Gastroesophageal sphincter (tissue), 4 donors: Measurements from ENCODE around the gene LIPE. TPM values are rescaled to one million over a fixed set of nuclear protein-coding genes. Genes with fewer than 3 reads are reported as not detected.

Experiments used
- ATAC-seq: fragments of 150-250 bp; one replicate; pipeline ENCODE4 v1.9.1; 2016; ENCODE audit warnings: mild to moderate bottlenecking, moderate library complexity
- H3K27ac ChIP-seq, 4 donors: fragments of 200-600 bp; sonication (generic) in 3 of 4; 1 replicate in 3 of 4; 2 replicates in 1 of 4; pipeline ENCODE4 v1.5.1; 2016 to 2019
- H3K27me3 ChIP-seq: fragments of 200-600 bp; sonication (generic); one replicate; pipeline ENCODE4 v1.5.1; 2019
- H3K36me3 ChIP-seq, 2 donors: fragments of 200-600 bp; sonication (generic); one replicate each; pipeline ENCODE4 v1.5.1; 2019; ENCODE audit warnings: control low read depth in 1 of 2
- H3K4me1 ChIP-seq, 3 donors: fragments of 200-600 bp; sonication (generic); 1 replicate in 2 of 3; 2 replicates in 1 of 3; pipeline ENCODE4 v1.5.1; 2016 to 2019; ENCODE audit warnings: control low read depth in 2 of 3
- H3K4me3 ChIP-seq, 2 donors: fragments of 200-600 bp; sonication (generic); one replicate each; pipeline ENCODE4 v1.5.1; 2019; ENCODE audit warnings: mild to moderate bottlenecking in 1 of 2, moderate library complexity in 1 of 2
- H3K9me3 ChIP-seq, 3 donors: fragments of 200-600 bp; sonication (generic); one replicate each; pipeline ENCODE4 v1.5.1; 2017 to 2019; ENCODE audit warnings: control low read depth in 2 of 3
- EP300 ChIP-seq: sonication (generic); formaldehyde crosslinking; IDR thresholded peaks from one replicate; pipeline ENCODE4 v1.6.1; 2017; ENCODE audit warnings: antibody characterized with exemption, mild to moderate bottlenecking
- POLR2A ChIP-seq, 2 donors: fragments of 450-650 bp; IDR thresholded peaks; one replicate each; pipeline ENCODE4 v1.6.1; 2017; ENCODE audit warnings: antibody characterized with exemption in 2 of 2, mild to moderate bottlenecking in 2 of 2, moderate library complexity in 1 of 2
- POLR2AphosphoS5 ChIP-seq: sonication (generic); formaldehyde crosslinking; IDR thresholded peaks from one replicate; pipeline ENCODE4 v1.6.1; 2017; ENCODE audit warnings: antibody characterized with exemption
- WGBS, 2 donors: methylation state at CpG; one replicate each; pipeline ENCODE4 v1.1.5; 2018; ENCODE audit warnings: low coverage in 1 of 2; 5-methylcytosine and 5-hydroxymethylcytosine counted together
- total RNA-seq, 4 donors: library from RNA; depleted of rRNA; stranded (reverse); fragments of >200 nt; gene quantifications; one replicate each; pipeline ENCODE4 v1.1.0, GENCODE V29; 2016
- TF ChIP-seq, protein P1 (sequence below), 4 experiments: fragments of 200-600 bp in 2 of 4; fragments of 450-650 bp in 2 of 4; sonication (generic) in 1 of 4; IDR thresholded peaks; one replicate each; pipeline ENCODE4 v1.5.1; 2017 to 2019; ENCODE audit warnings: antibody characterized with exemption in 4 of 4, mild to moderate bottlenecking in 2 of 4, moderate library complexity in 2 of 4

LIPE gene
- total RNA-seq, 4 donors from 2014 or later = 3.4 to 15.3 (median 6.6) TPM

DNA sequence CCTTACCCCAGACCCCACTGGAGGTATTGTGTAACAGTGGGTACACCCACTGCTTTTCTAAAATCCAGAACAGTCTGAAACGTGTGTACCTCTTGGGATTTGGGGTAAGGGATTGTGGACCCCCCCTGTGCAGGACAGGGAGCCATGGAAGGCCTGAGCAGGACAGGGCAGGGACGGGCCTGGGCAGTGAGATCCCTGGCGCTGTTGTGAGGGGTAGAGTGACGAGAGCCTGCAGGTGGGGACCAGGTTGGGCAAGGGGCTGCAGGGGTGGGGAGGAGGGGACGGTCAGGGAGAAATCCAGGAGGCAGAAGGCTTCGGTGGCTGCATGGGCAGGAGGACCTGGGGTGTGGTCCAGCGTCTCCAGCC, 65.7 kb downstream of the LIPE start:
- H3K27me3 ChIP-seq = no peaks in the 10 kb centered on the region
- TF ChIP-seq POLR2A (IDR thresholded peaks at IDR 0.05) = no peak
- TF ChIP-seq, protein P1, sequence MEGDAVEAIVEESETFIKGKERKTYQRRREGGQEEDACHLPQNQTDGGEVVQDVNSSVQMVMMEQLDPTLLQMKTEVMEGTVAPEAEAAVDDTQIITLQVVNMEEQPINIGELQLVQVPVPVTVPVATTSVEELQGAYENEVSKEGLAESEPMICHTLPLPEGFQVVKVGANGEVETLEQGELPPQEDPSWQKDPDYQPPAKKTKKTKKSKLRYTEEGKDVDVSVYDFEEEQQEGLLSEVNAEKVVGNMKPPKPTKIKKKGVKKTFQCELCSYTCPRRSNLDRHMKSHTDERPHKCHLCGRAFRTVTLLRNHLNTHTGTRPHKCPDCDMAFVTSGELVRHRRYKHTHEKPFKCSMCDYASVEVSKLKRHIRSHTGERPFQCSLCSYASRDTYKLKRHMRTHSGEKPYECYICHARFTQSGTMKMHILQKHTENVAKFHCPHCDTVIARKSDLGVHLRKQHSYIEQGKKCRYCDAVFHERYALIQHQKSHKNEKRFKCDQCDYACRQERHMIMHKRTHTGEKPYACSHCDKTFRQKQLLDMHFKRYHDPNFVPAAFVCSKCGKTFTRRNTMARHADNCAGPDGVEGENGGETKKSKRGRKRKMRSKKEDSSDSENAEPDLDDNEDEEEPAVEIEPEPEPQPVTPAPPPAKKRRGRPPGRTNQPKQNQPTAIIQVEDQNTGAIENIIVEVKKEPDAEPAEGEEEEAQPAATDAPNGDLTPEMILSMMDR (IDR thresholded peaks at IDR 0.05) = no peak
- no peak for TF ChIP-seq POLR2AphosphoS5
- no peak for TF ChIP-seq EP300
- H3K4me1 ChIP-seq = peaks cover 0 to 21% (median 4%) of the 10 kb centered on the region in 3 donors
- no peak overlapping the region for H3K4me3 ChIP-seq
- H3K36me3 ChIP-seq = peaks cover 0 to 82% of the 10 kb centered on the region in 2 donors
- no peak for ATAC-seq
- WGBS, 2 donors = 78 to 100% methylated on average over 2 of the region's 7 CpGs
- H3K27ac ChIP-seq = no peak overlapping the region
- no peaks in the 10 kb centered on the region for H3K9me3 ChIP-seq

DNA sequence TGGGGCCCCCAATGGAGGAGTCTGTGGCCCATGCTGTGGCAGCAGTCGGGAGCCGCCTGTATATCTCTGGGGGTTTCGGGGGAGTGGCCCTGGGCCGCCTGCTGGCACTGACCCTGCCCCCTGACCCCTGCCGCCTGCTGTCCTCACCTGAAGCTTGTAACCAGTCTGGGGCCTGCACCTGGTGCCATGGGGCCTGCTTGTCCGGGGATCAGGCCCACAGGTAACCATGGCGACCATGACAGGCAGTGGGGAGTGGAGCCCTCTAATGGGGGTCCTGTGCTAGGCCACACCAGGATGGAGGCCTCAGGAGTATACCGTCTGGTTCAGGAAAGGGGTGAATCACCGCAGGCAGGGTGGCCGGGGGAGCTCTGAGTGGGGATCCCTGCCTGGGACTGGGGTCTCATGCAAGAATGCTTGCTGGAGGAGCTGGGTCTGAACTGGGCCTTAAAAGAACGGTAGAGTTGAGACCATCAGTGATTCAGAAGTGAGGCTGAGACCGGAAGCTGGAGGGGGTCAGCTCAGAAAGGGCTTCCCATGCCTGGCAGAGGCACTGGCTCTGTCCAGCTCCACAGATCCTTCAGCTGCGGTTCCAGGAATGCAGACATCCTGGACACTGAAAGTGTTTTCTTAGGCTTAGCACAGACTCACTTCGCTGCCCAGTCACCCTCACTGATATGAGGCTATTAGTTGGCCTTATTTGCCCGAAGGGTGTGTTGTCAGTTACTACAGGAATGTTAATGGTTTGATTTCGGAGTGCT, 66.2 kb downstream of the LIPE start:
- no peak overlapping the region for H3K4me3 ChIP-seq
- no peak for ATAC-seq
- peaks cover 0 to 15% (median 0%) of the 10 kb centered on the region in 3 donors for H3K4me1 ChIP-seq
- TF ChIP-seq, protein P1 (IDR thresholded peaks at IDR 0.05) = no peak
- TF ChIP-seq POLR2A (IDR thresholded peaks at IDR 0.05) (no peak), EP300 (no peak), POLR2AphosphoS5 (no peak)
- WGBS, 2 donors = 87% methylated on average over 4 of the region's 16 CpGs; no CpG with 5 or more reads in 1 of the 2 donors
- peaks cover 0 to 85% of the 10 kb centered on the region in 2 donors for H3K36me3 ChIP-seq
- H3K27me3 ChIP-seq = no peaks in the 10 kb centered on the region
- H3K27ac ChIP-seq = no peak overlapping the region
- H3K9me3 ChIP-seq = no peaks in the 10 kb centered on the region

DNA sequence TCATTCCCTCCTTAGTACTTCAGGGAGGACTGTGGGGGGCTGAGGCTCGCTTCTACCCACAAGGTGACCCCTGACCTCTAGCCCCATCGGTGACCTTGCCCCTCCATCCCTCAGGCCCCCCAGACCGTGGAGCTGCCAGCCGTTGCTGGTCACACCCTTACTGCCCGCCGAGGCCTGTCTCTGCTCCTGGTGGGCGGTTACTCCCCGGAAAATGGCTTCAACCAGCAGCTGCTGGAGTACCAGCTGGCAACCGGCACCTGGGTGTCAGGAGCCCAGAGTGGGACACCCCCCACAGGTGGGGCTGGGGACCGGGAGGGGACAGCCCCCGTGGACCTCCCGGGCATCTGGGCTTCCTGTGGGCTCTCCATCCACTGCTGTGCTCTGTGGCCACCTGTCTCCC, 69.9 kb downstream of the LIPE start:
- no peaks in the 10 kb centered on the region for H3K4me1 ChIP-seq
- no peaks in the 10 kb centered on the region for H3K27me3 ChIP-seq
- no peaks in the 10 kb centered on the region for H3K9me3 ChIP-seq
- H3K27ac ChIP-seq = no peak overlapping the region
- H3K4me3 ChIP-seq = no peak overlapping the region
- peaks cover 0 to 99% of the 10 kb centered on the region in 2 donors for H3K36me3 ChIP-seq
- TF ChIP-seq EP300 (no peak), POLR2AphosphoS5 (no peak), POLR2A (IDR thresholded peaks at IDR 0.05) (no peak)
- TF ChIP-seq, protein P1 (IDR thresholded peaks at IDR 0.05) = no peak
- ATAC-seq = no peak
- no CpG with 5 or more reads among the region's 12 CpGs for WGBS, 2 donors

DNA sequence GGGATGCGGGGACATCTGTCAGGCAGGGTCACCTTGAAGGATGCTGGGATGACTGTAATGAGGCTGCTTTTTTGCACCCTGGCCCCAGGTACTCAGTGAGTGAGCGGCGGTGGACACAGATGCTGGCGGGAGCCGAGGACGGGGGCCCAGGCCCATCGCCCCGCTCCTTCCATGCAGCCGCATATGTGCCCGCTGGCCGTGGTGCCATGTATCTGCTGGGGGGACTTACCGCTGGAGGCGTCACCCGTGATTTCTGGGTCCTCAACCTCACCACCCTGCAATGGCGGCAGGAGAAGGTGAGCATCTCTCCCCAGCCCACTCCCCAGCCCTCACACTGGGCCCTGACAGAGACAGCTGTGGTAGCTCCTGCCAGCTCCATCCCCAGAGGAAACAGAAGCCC, 70.5 kb downstream of the LIPE start:
- ATAC-seq = no peak
- Histone ChIP-seq H3K27me3 (no peaks in the 10 kb centered on the region), H3K9me3 (no peaks in the 10 kb centered on the region), H3K27ac (no peak overlapping the region), H3K36me3 (peaks cover 0 to 99% of the 10 kb centered on the region in 2 donors), H3K4me3 (no peak overlapping the region), H3K4me1 (no peaks in the 10 kb centered on the region)
- no peak for TF ChIP-seq POLR2AphosphoS5
- no peak for TF ChIP-seq EP300
- TF ChIP-seq, protein P1 (IDR thresholded peaks at IDR 0.05) = no peak
- no peak for TF ChIP-seq POLR2A (IDR thresholded peaks at IDR 0.05)
- WGBS, 2 donors = no CpG with 5 or more reads among the region's 15 CpGs

DNA sequence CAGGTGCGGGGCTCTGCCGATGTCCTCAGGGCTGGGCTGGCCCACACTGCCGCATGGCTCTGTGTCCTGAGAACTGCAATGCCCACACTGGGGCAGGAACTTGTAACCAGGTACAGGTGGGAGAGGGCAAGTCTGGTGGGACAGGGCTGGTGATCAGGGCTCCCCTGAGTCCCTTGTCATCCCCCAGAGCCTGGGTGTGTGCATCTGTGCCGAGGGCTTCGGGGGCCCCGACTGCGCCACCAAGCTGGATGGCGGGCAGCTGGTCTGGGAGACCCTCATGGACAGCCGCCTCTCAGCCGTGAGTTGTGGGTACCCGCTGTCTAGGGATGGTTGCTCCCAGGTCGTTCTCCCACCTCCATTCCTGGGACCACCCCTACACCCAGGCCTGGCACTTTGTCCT, 71.3 kb downstream of the LIPE start:
- H3K9me3 ChIP-seq = no peaks in the 10 kb centered on the region
- no peaks in the 10 kb centered on the region for H3K27me3 ChIP-seq
- H3K27ac ChIP-seq = no peak overlapping the region
- H3K4me3 ChIP-seq = no peak overlapping the region
- H3K4me1 ChIP-seq = no peaks in the 10 kb centered on the region
- peaks cover 0 to 99% of the 10 kb centered on the region in 2 donors for H3K36me3 ChIP-seq
- TF ChIP-seq EP300 = no peak
- TF ChIP-seq POLR2A (IDR thresholded peaks at IDR 0.05) = no peak
- TF ChIP-seq, protein P1 (IDR thresholded peaks at IDR 0.05) = no peak
- TF ChIP-seq POLR2AphosphoS5 = no peak
- no peak for ATAC-seq
- WGBS, 2 donors = no CpG with 5 or more reads among the region's 12 CpGs
